Measurements from ENCODE around the gene TRUB2. TPM values are rescaled to one million over a fixed set of nuclear protein-coding genes. Genes with fewer than 3 reads are reported as not detected.
A peak's percentile ranks its signal among the peaks of the same experiment; 100 is the strongest.

TRUB2 gene
- total and polyA plus RNA-seq, 8 donors, result 4.9 to 15.9 (median 13.2) TPM

DNA sequence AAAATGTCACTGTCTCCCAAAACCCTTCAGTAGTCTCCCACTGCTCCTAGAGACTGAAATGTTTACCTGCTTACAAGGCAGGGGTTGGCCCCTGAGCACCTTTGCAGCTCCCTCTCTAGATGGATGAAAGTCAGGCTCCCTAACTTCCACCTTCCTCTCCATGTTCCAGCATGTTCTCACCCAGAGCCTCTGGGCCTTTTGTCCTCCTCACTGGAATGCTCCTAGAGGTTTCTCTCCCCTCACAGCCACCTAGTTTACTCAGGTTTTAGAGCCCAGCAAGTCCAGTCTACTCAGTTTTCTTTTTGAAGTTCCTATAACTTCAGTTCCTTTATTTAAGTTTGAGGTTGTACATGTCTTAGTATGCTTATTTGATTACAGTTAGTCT is 48.1 kb upstream of the TRUB2 start:
- intact Hi-C loops (cut with DNase I; ENCODE audit: low total_unique reads), result loop anchor here (10.0 kb wide), 1 partner anchor 124 kb away; no protein-coding TSS in a partner anchor
- H3K4me1 ChIP-seq, result peaks cover 21 to 38% (median 33%) of the 10 kb centered on the region in 4 donors
- peaks cover 0 to 25% (median 19%) of the 10 kb centered on the region in 4 donors for H3K36me3 ChIP-seq
- H3K27ac ChIP-seq, result peak overlapping the region; percentile 91 to 95 (median 92)
- no peak for TF ChIP-seq CTCF (IDR thresholded peaks at IDR 0.05)
- no peak for TF ChIP-seq EP300 (IDR thresholded peaks at IDR 0.05)
- TF ChIP-seq POLR2A (IDR thresholded peaks at IDR 0.05), result no peak
- TF ChIP-seq POLR2AphosphoS5 (IDR thresholded peaks at IDR 0.05), result no peak
- H3K4me3 ChIP-seq, result peak overlapping the region; percentile 65 to 92 (median 78)
- H3K9me3 ChIP-seq, result no peaks in the 10 kb centered on the region
- DNase-seq, result no peak
- H3K27me3 ChIP-seq, result no peaks in the 10 kb centered on the region

GRCh38 chr9:128369024-128369706 is 46.9 kb upstream of the TRUB2 start:
- 86 to 96% (median 95%) methylated on average over 9 of the region's 9 CpGs for WGBS, 5 donors
- H3K4me1 ChIP-seq, result peaks cover 31 to 49% (median 44%) of the 10 kb centered on the region in 4 donors
- H3K9me3 ChIP-seq, result no peaks in the 10 kb centered on the region
- H3K27ac ChIP-seq, result no peak overlapping the region
- no peak for DNase-seq
- H3K27me3 ChIP-seq, result no peaks in the 10 kb centered on the region
- intact Hi-C loops (cut with DNase I; ENCODE audit: low total_unique reads), result no loop called here
- no peak for TF ChIP-seq CTCF (IDR thresholded peaks at IDR 0.05)
- TF ChIP-seq POLR2AphosphoS5 (IDR thresholded peaks at IDR 0.05), result no peak
- no peak for TF ChIP-seq POLR2A (IDR thresholded peaks at IDR 0.05)
- no peak for TF ChIP-seq EP300 (IDR thresholded peaks at IDR 0.05)
- peaks cover 0 to 13% (median 7%) of the 10 kb centered on the region in 4 donors for H3K36me3 ChIP-seq
- no peak overlapping the region for H3K4me3 ChIP-seq

DNA sequence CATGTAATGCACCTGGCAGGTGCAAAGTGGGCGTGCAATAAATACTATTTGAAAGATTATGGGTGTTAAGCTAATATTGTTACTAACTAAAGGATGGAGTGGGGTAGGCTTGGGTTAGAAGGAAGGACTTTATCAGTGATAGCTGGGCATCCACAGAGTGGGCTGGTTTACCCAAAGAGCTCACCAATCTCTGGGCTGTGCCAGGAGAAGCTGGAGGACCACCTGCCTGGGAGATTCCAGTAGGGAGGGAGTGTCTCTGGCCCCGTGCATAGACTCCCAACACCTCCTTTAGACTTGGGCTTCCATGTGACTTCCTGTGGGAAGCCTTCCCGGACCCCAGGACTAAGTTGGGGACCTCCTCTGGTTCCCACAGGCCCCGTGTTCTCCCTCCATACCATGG is 43.3 kb upstream of the TRUB2 start:
- H3K36me3 ChIP-seq, result peaks cover 0 to 2% (median 2%) of the 10 kb centered on the region in 4 donors
- H3K4me3 ChIP-seq, result peak overlapping the region in 1 of 4 donors; percentile 39
- 88 to 98% (median 92%) methylated on average over 4 of the region's 4 CpGs for WGBS, 5 donors
- TF ChIP-seq POLR2AphosphoS5 (IDR thresholded peaks at IDR 0.05) (no peak), CTCF (IDR thresholded peaks at IDR 0.05) (no peak), POLR2A (IDR thresholded peaks at IDR 0.05) (no peak), EP300 (IDR thresholded peaks at IDR 0.05) (no peak)
- DNase-seq, result no peak
- peaks cover 27 to 35% (median 32%) of the 10 kb centered on the region in 4 donors for H3K4me1 ChIP-seq
- H3K27ac ChIP-seq, result peak overlapping the region in 1 of 5 donors; percentile 54
- no peaks in the 10 kb centered on the region for H3K27me3 ChIP-seq
- no peaks in the 10 kb centered on the region for H3K9me3 ChIP-seq
- intact Hi-C loops (cut with DNase I; ENCODE audit: low total_unique reads), result no loop called here

- 66 to 85% (median 83%) methylated on average over 3 of the region's 3 CpGs for WGBS, 5 donors
- TF ChIP-seq POLR2AphosphoS5 (IDR thresholded peaks at IDR 0.05) (no peak), EP300 (IDR thresholded peaks at IDR 0.05) (no peak), POLR2A (IDR thresholded peaks at IDR 0.05) (no peak), CTCF (IDR thresholded peaks at IDR 0.05) (no peak)
- H3K4me1 ChIP-seq, result peaks cover 21 to 27% (median 24%) of the 10 kb centered on the region in 4 donors
- intact Hi-C loops (cut with DNase I; ENCODE audit: low total_unique reads), result no loop called here
- H3K9me3 ChIP-seq, result no peaks in the 10 kb centered on the region
- no peak for DNase-seq
- peaks cover 0 to 24% (median 13%) of the 10 kb centered on the region in 4 donors for H3K36me3 ChIP-seq
- no peak overlapping the region for H3K4me3 ChIP-seq
- no peaks in the 10 kb centered on the region for H3K27me3 ChIP-seq
- peak overlapping the region in 1 of 5 donors; percentile 2 for H3K27ac ChIP-seq
Observed at GRCh38 chr9:128362774-128363173, 40.5 kb upstream of the TRUB2 start.

Measured in stomach (tissue), 9 donors.